Measurements from ENCODE around the gene GNPAT.

The GNPAT gene

GRCh38 chr1:231213831-231214573 lies 27.0 kb upstream of the GNPAT start:
- DNase-seq (ENCODE audit: low read depth in 4 of 4, low spot score in 1 of 4): no peak

- no peak for DNase-seq (ENCODE audit: low read depth in 4 of 4, low spot score in 1 of 4)
Measured at GRCh38 chr1:231214918-231215680, 25.9 kb upstream of the GNPAT start.

- no peak for DNase-seq (ENCODE audit: low read depth in 4 of 4, low spot score in 1 of 4)
Measured at GRCh38 chr1:231215681-231216385, 25.2 kb upstream of the GNPAT start.

- DNase-seq (ENCODE audit: low read depth in 4 of 4, low spot score in 1 of 4): no peak
Measured at GRCh38 chr1:231216498-231216897, 24.5 kb upstream of the GNPAT start.

GRCh38 chr1:231217056-231217455 lies 24.0 kb upstream of the GNPAT start:
- DNase-seq (ENCODE audit: low read depth in 4 of 4, low spot score in 1 of 4): no peak

GRCh38 chr1:231218078-231218477 lies 22.9 kb upstream of the GNPAT start:
- no peak for DNase-seq (ENCODE audit: low read depth in 4 of 4, low spot score in 1 of 4)

GRCh38 chr1:231219422-231220401 lies 21.3 kb upstream of the GNPAT start:
- no peak for DNase-seq (ENCODE audit: low read depth in 4 of 4, low spot score in 1 of 4)

- no peak for DNase-seq (ENCODE audit: low read depth in 4 of 4, low spot score in 1 of 4)
Measured at GRCh38 chr1:231220801-231221200, 20.2 kb upstream of the GNPAT start.

GRCh38 chr1:231226156-231226555 lies 14.9 kb upstream of the GNPAT start:
- DNase-seq (ENCODE audit: low read depth in 4 of 4, low spot score in 1 of 4): no peak

- DNase-seq (ENCODE audit: low read depth in 4 of 4, low spot score in 1 of 4): no peak
Measured at GRCh38 chr1:231231511-231231910, 9.5 kb upstream of the GNPAT start.

GRCh38 chr1:231232870-231233734 lies 7.9 kb upstream of the GNPAT start:
- no peak for DNase-seq (ENCODE audit: low read depth in 4 of 4, low spot score in 1 of 4)

GRCh38 chr1:231233735-231234417 lies 7.1 kb upstream of the GNPAT start:
- DNase-seq (ENCODE audit: low read depth in 4 of 4, low spot score in 1 of 4): no peak

GRCh38 chr1:231234506-231234905 lies 6.5 kb upstream of the GNPAT start:
- no peak for DNase-seq (ENCODE audit: low read depth in 4 of 4, low spot score in 1 of 4)

- no peak for DNase-seq (ENCODE audit: low read depth in 4 of 4, low spot score in 1 of 4)
Measured at GRCh38 chr1:231235526-231236207, 5.3 kb upstream of the GNPAT start.

GRCh38 chr1:231236208-231236591 lies 4.8 kb upstream of the GNPAT start:
- DNase-seq (ENCODE audit: low read depth in 4 of 4, low spot score in 1 of 4): no peak

- DNase-seq (ENCODE audit: low read depth in 4 of 4, low spot score in 1 of 4): no peak
Measured at GRCh38 chr1:231236938-231237337, 4.1 kb upstream of the GNPAT start.

- DNase-seq (ENCODE audit: low read depth in 4 of 4, low spot score in 1 of 4): no peak
Measured at GRCh38 chr1:231238298-231238697, 2.7 kb upstream of the GNPAT start.

- no peak for DNase-seq (ENCODE audit: low read depth in 4 of 4, low spot score in 1 of 4)
Measured at GRCh38 chr1:231240531-231240882, 505 bp upstream of the GNPAT start.

- no peak for DNase-seq (ENCODE audit: low read depth in 4 of 4, low spot score in 1 of 4)
Measured at GRCh38 chr1:231241750-231242149, 738 bp downstream of the GNPAT start.
